ENCODE data around the gene TSGA10. TPM values are rescaled to one million over a fixed set of nuclear protein-coding genes. Genes with fewer than 3 reads are reported as not detected.

TSGA10 gene
- total RNA-seq, 4 donors from 2014 or later: 7.0 to 12.6 (median 10.8) TPM

GRCh38 chr2:98948956-98949739, 205.6 kb downstream of the TSGA10 start:
- intact Hi-C loops (cut with DNase I; ENCODE audit: low total_unique reads): no loop called here
- no peak overlapping the region for H3K4me3 ChIP-seq (ENCODE audit: low read depth, poor library complexity, severe bottlenecking)
- 72 to 74% methylated on average over 5 of the region's 5 CpGs for WGBS, 2 donors
- DNase-seq (ENCODE audit: low spot score in 2 of 2): no peak
- no peak for TF ChIP-seq POLR2A (IDR thresholded peaks at IDR 0.05)
- no peak for TF ChIP-seq CTCF (IDR thresholded peaks at IDR 0.05)

GRCh38 chr2:98947554-98947953, 207.2 kb downstream of the TSGA10 start:
- no peak for TF ChIP-seq POLR2A (IDR thresholded peaks at IDR 0.05)
- no peak for TF ChIP-seq CTCF (IDR thresholded peaks at IDR 0.05)
- no peak for DNase-seq (ENCODE audit: low spot score in 2 of 2)
- no peak overlapping the region for H3K4me3 ChIP-seq (ENCODE audit: low read depth, poor library complexity, severe bottlenecking)
- 81 to 82% methylated on average over 8 of the region's 8 CpGs for WGBS, 2 donors
- intact Hi-C loops (cut with DNase I; ENCODE audit: low total_unique reads): no loop called here

Other genes with a start within 250 kb of the TSGA10 start
- 10 to 100 TPM; 10.9 to 22.6 (median 14.0) TPM for gene CRACDL, start 218.7 kb downstream of the TSGA10 start, total RNA-seq
- 1 to 10 TPM; 1.2 to 4.2 (median 2.7) TPM for gene C2orf15, start 13.2 kb downstream of the TSGA10 start, total RNA-seq
- 1 to 10 TPM; 3.3 to 9.8 (median 5.7) TPM for gene LIPT1, start within 50 bp of the TSGA10 start, total RNA-seq
- 10 to 100 TPM; 14.5 to 32.4 (median 25.4) TPM for gene MITD1, start 26.1 kb upstream of the TSGA10 start, total RNA-seq
- gene MRPL30, start 26.2 kb upstream of the TSGA10 start, total RNA-seq: 10 to 100 TPM; 26.6 to 33.0 (median 30.0) TPM
- 1 to 10 TPM in 1 of 4 donors, not detected in 3; 9.6 TPM for gene LYG2, start 100.7 kb upstream of the TSGA10 start, total RNA-seq
- 1 to 10 TPM in 1 of 4 donors, under 1 TPM in 1, not detected in 2; 0.97 to 1.7 TPM for gene LYG1, start 146.3 kb upstream of the TSGA10 start, total RNA-seq
- gene TXNDC9, start 181.4 kb upstream of the TSGA10 start, total RNA-seq: 10 to 100 TPM; 22.8 to 36.5 (median 33.1) TPM
- 10 to 100 TPM; 25.4 to 30.7 (median 29.0) TPM for gene EIF5B, start 182.4 kb upstream of the TSGA10 start, total RNA-seq

All from lower leg skin (tissue), 4 donors.